ENCODE measurements around the gene PLEKHB1. TPM values are rescaled to one million over a fixed set of nuclear protein-coding genes. Genes with fewer than 3 reads are reported as not detected.

PLEKHB1 gene
- total RNA-seq, 6 donors from 2014 or later, result 21.7 to 103 (median 57.1) TPM

DNA sequence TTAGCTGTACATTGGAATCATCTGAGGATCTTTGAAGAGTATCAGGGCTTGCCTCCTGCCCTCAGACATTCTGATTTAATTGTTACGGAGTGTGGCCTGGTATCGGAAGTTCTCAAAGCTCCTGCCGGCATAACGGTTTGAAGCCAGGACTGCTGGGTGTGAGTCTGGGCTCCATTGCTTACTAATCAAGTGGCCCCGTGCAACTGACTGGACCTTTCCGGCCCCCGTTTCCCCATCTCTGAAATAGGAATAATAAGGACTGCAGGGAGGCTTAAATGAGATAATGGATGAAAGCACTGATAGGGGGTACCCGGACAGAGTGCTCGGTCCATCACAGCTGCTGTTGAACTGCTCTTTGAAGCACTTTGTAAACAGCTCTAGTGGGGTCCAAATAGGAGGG lies 1.7 kb downstream of the PLEKHB1 start:
- H3K4me3 ChIP-seq, result peak overlapping the region in 3 of 4 donors; percentile 34 to 48 (median 39)
- 91 to 95% methylated on average over 8 to 9 of the region's 9 CpGs for WGBS, 2 donors
- peak overlapping the region in 1 of 4 donors; percentile 49 for H3K27ac ChIP-seq
- H3K36me3 ChIP-seq, result no peaks in the 10 kb centered on the region
- no peaks in the 10 kb centered on the region for H3K9me3 ChIP-seq
- peaks cover 5 to 11% (median 7%) of the 10 kb centered on the region in 4 donors for H3K4me1 ChIP-seq
- no peak for TF ChIP-seq EP300 (IDR thresholded peaks at IDR 0.05)
- TF ChIP-seq, protein P1, sequence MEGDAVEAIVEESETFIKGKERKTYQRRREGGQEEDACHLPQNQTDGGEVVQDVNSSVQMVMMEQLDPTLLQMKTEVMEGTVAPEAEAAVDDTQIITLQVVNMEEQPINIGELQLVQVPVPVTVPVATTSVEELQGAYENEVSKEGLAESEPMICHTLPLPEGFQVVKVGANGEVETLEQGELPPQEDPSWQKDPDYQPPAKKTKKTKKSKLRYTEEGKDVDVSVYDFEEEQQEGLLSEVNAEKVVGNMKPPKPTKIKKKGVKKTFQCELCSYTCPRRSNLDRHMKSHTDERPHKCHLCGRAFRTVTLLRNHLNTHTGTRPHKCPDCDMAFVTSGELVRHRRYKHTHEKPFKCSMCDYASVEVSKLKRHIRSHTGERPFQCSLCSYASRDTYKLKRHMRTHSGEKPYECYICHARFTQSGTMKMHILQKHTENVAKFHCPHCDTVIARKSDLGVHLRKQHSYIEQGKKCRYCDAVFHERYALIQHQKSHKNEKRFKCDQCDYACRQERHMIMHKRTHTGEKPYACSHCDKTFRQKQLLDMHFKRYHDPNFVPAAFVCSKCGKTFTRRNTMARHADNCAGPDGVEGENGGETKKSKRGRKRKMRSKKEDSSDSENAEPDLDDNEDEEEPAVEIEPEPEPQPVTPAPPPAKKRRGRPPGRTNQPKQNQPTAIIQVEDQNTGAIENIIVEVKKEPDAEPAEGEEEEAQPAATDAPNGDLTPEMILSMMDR (IDR thresholded peaks at IDR 0.05), result no peak
- no peak for TF ChIP-seq POLR2A (IDR thresholded peaks at IDR 0.05)
- TF ChIP-seq POLR2AphosphoS5 (IDR thresholded peaks at IDR 0.05), result no peak
- no peak for ATAC-seq (ENCODE audit: low FRiP score in 2 of 2)
- H3K27me3 ChIP-seq, result no peaks in the 10 kb centered on the region
- DNase-seq, result no peak

DNA sequence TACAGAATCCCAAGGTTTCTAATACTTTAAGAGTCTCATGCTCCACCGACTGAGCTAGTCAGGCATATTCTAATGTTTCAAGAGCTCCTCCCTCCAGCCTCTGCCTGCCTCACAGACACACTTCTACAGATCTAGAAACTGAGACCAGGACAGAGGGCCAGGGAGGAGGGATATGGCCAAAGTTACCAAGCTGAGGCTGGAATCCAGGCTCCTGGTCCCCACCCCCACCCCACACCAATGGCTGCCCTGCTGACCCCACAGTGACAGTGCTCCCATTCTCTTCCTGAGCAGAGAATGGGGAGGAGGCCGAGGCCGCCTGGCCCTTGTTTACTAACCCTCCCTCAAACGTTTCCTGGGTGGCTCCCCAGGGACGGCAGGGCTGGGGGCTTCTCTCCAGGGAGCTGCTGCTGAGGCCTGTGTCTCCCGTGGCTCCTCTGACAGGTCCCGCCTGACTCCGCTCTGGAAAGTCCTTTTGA lies 2.2 kb downstream of the PLEKHB1 start:
- DNase-seq, result peak in 1 of 2 donors; percentile 42
- TF ChIP-seq, protein P1 (IDR thresholded peaks at IDR 0.05), result no peak
- no peak for TF ChIP-seq POLR2A (IDR thresholded peaks at IDR 0.05)
- no peak for TF ChIP-seq POLR2AphosphoS5 (IDR thresholded peaks at IDR 0.05)
- TF ChIP-seq EP300 (IDR thresholded peaks at IDR 0.05), result no peak
- WGBS, 2 donors, result 63 to 72% methylated on average over 8 of the region's 8 CpGs
- H3K36me3 ChIP-seq, result no peaks in the 10 kb centered on the region
- H3K4me3 ChIP-seq, result no peak overlapping the region
- peaks cover 5 to 11% (median 7%) of the 10 kb centered on the region in 4 donors for H3K4me1 ChIP-seq
- no peak for ATAC-seq (ENCODE audit: low FRiP score in 2 of 2)
- H3K27me3 ChIP-seq, result no peaks in the 10 kb centered on the region
- no peak overlapping the region for H3K27ac ChIP-seq
- H3K9me3 ChIP-seq, result no peaks in the 10 kb centered on the region

DNA sequence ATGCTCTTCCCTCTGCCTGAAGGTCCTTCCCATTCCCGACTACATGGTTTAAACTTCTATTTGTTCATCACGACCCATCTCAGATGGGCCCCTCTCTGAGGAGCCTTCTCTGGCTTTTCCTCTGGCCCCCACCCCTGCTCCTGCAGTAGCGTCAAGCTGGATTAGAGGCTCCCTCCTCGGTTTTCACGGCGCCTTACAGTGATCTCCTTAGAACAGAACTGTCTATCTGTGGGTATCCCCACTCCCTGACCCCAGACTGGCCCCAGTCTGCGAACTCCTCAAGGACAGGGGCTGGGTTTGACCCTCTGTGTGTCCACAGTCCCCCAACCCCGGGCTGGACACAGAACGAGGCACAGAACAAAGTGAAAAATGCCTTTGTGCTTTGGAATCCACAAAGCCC lies 2.8 kb downstream of the PLEKHB1 start:
- TF ChIP-seq POLR2AphosphoS5 (IDR thresholded peaks at IDR 0.05) (no peak), EP300 (IDR thresholded peaks at IDR 0.05) (no peak), POLR2A (IDR thresholded peaks at IDR 0.05) (no peak)
- TF ChIP-seq, protein P1 (IDR thresholded peaks at IDR 0.05), result no peak
- DNase-seq (no peak), ATAC-seq (ENCODE audit: low FRiP score in 2 of 2) (no peak)
- Histone ChIP-seq H3K9me3 (no peaks in the 10 kb centered on the region), H3K27me3 (no peaks in the 10 kb centered on the region), H3K4me3 (no peak overlapping the region), H3K27ac (no peak overlapping the region), H3K4me1 (peaks cover 5 to 11% (median 7%) of the 10 kb centered on the region in 4 donors), H3K36me3 (no peaks in the 10 kb centered on the region)
- WGBS, 2 donors, result 69 to 77% methylated on average over 9 of the region's 9 CpGs

- no peak for ATAC-seq (ENCODE audit: low FRiP score in 2 of 2)
- H3K36me3 ChIP-seq, result no peaks in the 10 kb centered on the region
- no peaks in the 10 kb centered on the region for H3K27me3 ChIP-seq
- no peaks in the 10 kb centered on the region for H3K9me3 ChIP-seq
- 93 to 94% methylated on average over 14 of the region's 14 CpGs for WGBS, 2 donors
- H3K4me1 ChIP-seq, result peaks cover 5 to 11% (median 7%) of the 10 kb centered on the region in 4 donors
- no peak overlapping the region for H3K4me3 ChIP-seq
- no peak overlapping the region for H3K27ac ChIP-seq
- no peak for TF ChIP-seq POLR2A (IDR thresholded peaks at IDR 0.05)
- TF ChIP-seq, protein P1 (IDR thresholded peaks at IDR 0.05), result no peak
- no peak for TF ChIP-seq POLR2AphosphoS5 (IDR thresholded peaks at IDR 0.05)
- TF ChIP-seq EP300 (IDR thresholded peaks at IDR 0.05), result no peak
- DNase-seq, result no peak
Observed at GRCh38 chr11:73650400-73650799, 4.0 kb downstream of the PLEKHB1 start.

DNA sequence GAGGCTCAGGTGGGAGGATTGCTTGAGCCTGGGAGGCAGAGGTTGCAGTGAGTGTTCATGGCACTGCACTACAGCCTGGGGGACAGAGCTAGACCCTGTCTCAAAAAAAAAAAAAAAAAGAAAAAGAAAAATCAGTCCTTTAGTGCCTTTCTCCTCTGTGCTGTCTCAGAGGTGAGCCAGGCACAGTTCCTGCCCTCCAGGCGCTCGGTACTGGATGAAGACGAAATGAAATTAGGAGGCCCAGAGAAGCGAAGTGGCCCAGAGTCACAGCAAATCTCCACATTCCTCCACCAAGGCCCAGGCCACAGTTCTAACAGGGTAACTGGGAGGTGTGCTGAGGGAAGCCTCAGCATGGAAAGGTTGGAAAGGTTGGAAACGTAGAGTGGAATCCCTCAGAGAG lies 4.9 kb downstream of the PLEKHB1 start:
- H3K27ac ChIP-seq, result no peak overlapping the region
- DNase-seq (no peak), ATAC-seq (ENCODE audit: low FRiP score in 2 of 2) (no peak)
- H3K4me3 ChIP-seq, result no peak overlapping the region
- WGBS, 2 donors, result 95 to 99% methylated on average over 5 of the region's 5 CpGs
- H3K27me3 ChIP-seq, result no peaks in the 10 kb centered on the region
- H3K4me1 ChIP-seq, result peaks cover 5 to 11% (median 7%) of the 10 kb centered on the region in 4 donors
- H3K9me3 ChIP-seq, result no peaks in the 10 kb centered on the region
- TF ChIP-seq, protein P1 (IDR thresholded peaks at IDR 0.05), result no peak
- no peak for TF ChIP-seq POLR2A (IDR thresholded peaks at IDR 0.05)
- TF ChIP-seq EP300 (IDR thresholded peaks at IDR 0.05), result no peak
- no peak for TF ChIP-seq POLR2AphosphoS5 (IDR thresholded peaks at IDR 0.05)
- no peaks in the 10 kb centered on the region for H3K36me3 ChIP-seq
